IMR-90 (cell line): ENCODE measurements around the gene RAB5B.

Source experiments
- MAFK ChIP-seq: IDR thresholded peaks from 2 replicates; pipeline ENCODE4 v1.6.1; 2012; ENCODE audit warnings: low read depth, low read length, improper control_type of control experiment
- POLR2A ChIP-seq: IDR thresholded peaks from 2 replicates; pipeline ENCODE4 v1.6.1; 2012; ENCODE audit warnings: mild to moderate bottlenecking, low read depth, low read length
- TF ChIP-seq, protein P1 (sequence below): conservative IDR thresholded peaks from 2 replicates; pipeline ENCODE4 v1.5.1; 2012; ENCODE audit warnings: mild to moderate bottlenecking, low read depth, low read length, improper control_type of control experiment

GRCh38 chr12:55931317-55931779, 42.5 kb upstream of the RAB5B start:
- TF ChIP-seq MAFK (no peak), POLR2A (no peak)
- TF ChIP-seq, protein P1, sequence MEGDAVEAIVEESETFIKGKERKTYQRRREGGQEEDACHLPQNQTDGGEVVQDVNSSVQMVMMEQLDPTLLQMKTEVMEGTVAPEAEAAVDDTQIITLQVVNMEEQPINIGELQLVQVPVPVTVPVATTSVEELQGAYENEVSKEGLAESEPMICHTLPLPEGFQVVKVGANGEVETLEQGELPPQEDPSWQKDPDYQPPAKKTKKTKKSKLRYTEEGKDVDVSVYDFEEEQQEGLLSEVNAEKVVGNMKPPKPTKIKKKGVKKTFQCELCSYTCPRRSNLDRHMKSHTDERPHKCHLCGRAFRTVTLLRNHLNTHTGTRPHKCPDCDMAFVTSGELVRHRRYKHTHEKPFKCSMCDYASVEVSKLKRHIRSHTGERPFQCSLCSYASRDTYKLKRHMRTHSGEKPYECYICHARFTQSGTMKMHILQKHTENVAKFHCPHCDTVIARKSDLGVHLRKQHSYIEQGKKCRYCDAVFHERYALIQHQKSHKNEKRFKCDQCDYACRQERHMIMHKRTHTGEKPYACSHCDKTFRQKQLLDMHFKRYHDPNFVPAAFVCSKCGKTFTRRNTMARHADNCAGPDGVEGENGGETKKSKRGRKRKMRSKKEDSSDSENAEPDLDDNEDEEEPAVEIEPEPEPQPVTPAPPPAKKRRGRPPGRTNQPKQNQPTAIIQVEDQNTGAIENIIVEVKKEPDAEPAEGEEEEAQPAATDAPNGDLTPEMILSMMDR = no peak
